ENCODE results near the gene TEX101.
"Not testable (repeated sequence)": the region's sequence is repeated elsewhere in the genome, so short reads cannot be mapped to it uniquely, and the experiment has no call there.

- not testable (repeated sequence) for TF ChIP-seq CTCF, POLR2A (IDR thresholded peaks at IDR 0.05)
Measured at GRCh38 chr19:43393501-43393900, 21.2 kb upstream of the TEX101 start.

Measured in adrenal gland (tissue), 5 donors.